Parathyroid adenoma (tissue), 2 donors: ENCODE data around the gene SPTY2D1.

ENCODE experiments used
- H2AFZ ChIP-seq: fragments of 300-600 bp; sonication (generic); one replicate; pipeline ENCODE4 v1.7.0; 2017; ENCODE audit warnings: antibody characterized with exemption, mild to moderate bottlenecking
- H3K27ac ChIP-seq: fragments of 300-600 bp; sonication (generic); one replicate; pipeline ENCODE4 v1.7.0; 2017
- H3K27me3 ChIP-seq: fragments of 300-600 bp; sonication (generic); one replicate; pipeline ENCODE4 v1.7.0; 2017; ENCODE audit warnings: low read length; ENCODE audit not compliant: control insufficient read depth, insufficient read depth
- H3K36me3 ChIP-seq: fragments of 300-600 bp; sonication (generic); one replicate; pipeline ENCODE4 v1.7.0; 2017; ENCODE audit warnings: low read length; ENCODE audit not compliant: control insufficient read depth, insufficient read depth
- H3K4me1 ChIP-seq: fragments of 300-600 bp; sonication (generic); one replicate; pipeline ENCODE4 v1.7.0; 2017; ENCODE audit warnings: control low read depth
- H3K4me2 ChIP-seq: fragments of 300-600 bp; sonication (generic); one replicate; pipeline ENCODE4 v1.7.0; 2017; ENCODE audit warnings: low read length
- H3K4me3 ChIP-seq: fragments of 300-600 bp; sonication (generic); one replicate; pipeline ENCODE4 v1.7.0; 2017; ENCODE audit warnings: low read depth, low read length
- H3K79me2 ChIP-seq: fragments of 300-600 bp; sonication (generic); one replicate; pipeline ENCODE4 v1.7.0; 2017; ENCODE audit warnings: control low read depth
- H3K9ac ChIP-seq: fragments of 300-600 bp; sonication (generic); one replicate; pipeline ENCODE4 v1.7.0; 2017; ENCODE audit warnings: mild to moderate bottlenecking
- H3K9me3 ChIP-seq: fragments of 300-600 bp; sonication (generic); one replicate; pipeline ENCODE4 v1.7.0; 2017; ENCODE audit warnings: low read length; ENCODE audit not compliant: control insufficient read depth
- CTCF ChIP-seq: fragments of 300-600 bp; sonication (generic); IDR thresholded peaks from one replicate; pipeline ENCODE4 v1.7.0; 2017; ENCODE audit warnings: antibody characterized with exemption, mild to moderate bottlenecking
- donor health status: primary hyperparathyroidism.

The SPTY2D1 gene

DNA sequence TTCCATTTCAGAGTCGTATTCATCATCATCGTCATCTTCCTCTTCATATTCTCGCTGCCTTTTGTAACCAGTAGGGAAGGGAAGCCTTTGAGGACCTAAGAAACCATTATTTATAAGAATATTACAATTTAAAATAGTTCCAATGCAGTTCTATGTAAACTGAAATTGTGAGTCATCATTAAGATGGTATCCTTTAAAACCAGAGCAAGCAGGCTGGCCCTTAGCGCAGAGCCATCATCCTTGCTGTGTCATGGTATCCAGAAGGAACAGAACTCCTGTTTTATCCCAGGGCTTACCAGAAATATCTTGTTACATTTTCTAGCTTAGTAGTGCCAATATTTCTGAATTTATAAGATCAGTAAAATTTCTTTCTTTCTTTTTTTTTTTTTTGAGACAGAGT lies 21.7 kb downstream of the SPTY2D1 start:
- no peak for TF ChIP-seq CTCF
- Histone ChIP-seq H3K27me3 (no peaks in the 10 kb centered on the region), H3K36me3 (no peaks in the 10 kb centered on the region), H3K9me3 (no peaks in the 10 kb centered on the region), H3K79me2 (no peaks in the 10 kb centered on the region), H2AFZ (no peak overlapping the region), H3K27ac (no peak overlapping the region), H3K9ac (no peak overlapping the region), H3K4me1 (no peaks in the 10 kb centered on the region), H3K4me3 (no peak overlapping the region), H3K4me2 (no peak overlapping the region)

DNA sequence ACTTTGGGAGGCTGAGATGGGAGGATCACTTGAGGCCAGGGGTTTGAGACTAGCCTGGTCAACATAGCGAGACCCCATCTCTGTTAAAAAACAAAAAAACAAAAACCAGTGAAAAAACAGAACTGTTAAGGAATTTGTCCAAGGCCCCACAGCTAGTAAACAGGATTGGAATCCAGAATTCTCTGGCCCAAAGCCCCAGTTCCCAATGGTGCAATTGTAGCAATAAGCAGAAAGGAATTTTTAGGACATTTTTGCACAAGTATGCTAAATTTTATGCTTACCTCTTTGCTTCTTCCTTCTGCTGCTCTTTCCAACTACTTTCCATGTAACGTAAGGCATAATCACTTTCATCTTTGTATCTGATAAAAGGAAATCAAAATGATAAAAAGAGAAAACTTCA lies 22.9 kb downstream of the SPTY2D1 start:
- Histone ChIP-seq H3K27ac (no peak overlapping the region), H3K4me3 (no peak overlapping the region), H3K9me3 (no peaks in the 10 kb centered on the region), H3K27me3 (no peaks in the 10 kb centered on the region), H3K79me2 (no peaks in the 10 kb centered on the region), H3K9ac (no peak overlapping the region), H2AFZ (no peak overlapping the region), H3K4me1 (no peaks in the 10 kb centered on the region), H3K4me2 (no peak overlapping the region), H3K36me3 (no peaks in the 10 kb centered on the region)
- TF ChIP-seq CTCF: no peak

- no peak overlapping the region for H3K4me3 ChIP-seq
- no peak overlapping the region for H2AFZ ChIP-seq
- no peaks in the 10 kb centered on the region for H3K9me3 ChIP-seq
- H3K27me3 ChIP-seq: no peaks in the 10 kb centered on the region
- no peaks in the 10 kb centered on the region for H3K4me1 ChIP-seq
- TF ChIP-seq CTCF: no peak
- no peaks in the 10 kb centered on the region for H3K36me3 ChIP-seq
- no peak overlapping the region for H3K9ac ChIP-seq
- H3K79me2 ChIP-seq: no peaks in the 10 kb centered on the region
- H3K4me2 ChIP-seq: no peak overlapping the region
- H3K27ac ChIP-seq: no peak overlapping the region
Observed at GRCh38 chr11:18608376-18608775, 25.8 kb downstream of the SPTY2D1 start.

GRCh38 chr11:18600915-18601569 lies 33.1 kb downstream of the SPTY2D1 start:
- H3K9me3 ChIP-seq: no peaks in the 10 kb centered on the region
- no peak overlapping the region for H3K4me2 ChIP-seq
- TF ChIP-seq CTCF: no peak
- no peak overlapping the region for H3K4me3 ChIP-seq
- no peaks in the 10 kb centered on the region for H3K79me2 ChIP-seq
- no peaks in the 10 kb centered on the region for H3K4me1 ChIP-seq
- H3K27me3 ChIP-seq: no peaks in the 10 kb centered on the region
- no peaks in the 10 kb centered on the region for H3K36me3 ChIP-seq
- H3K27ac ChIP-seq: no peak overlapping the region
- H3K9ac ChIP-seq: no peak overlapping the region
- no peak overlapping the region for H2AFZ ChIP-seq

- Histone ChIP-seq H3K36me3 (no peaks in the 10 kb centered on the region), H3K4me1 (no peaks in the 10 kb centered on the region), H3K27ac (no peak within 1 kb of the TSS), H3K9ac (no peak within 1 kb of the TSS), H2AFZ (no peak within 1 kb of the TSS), H3K79me2 (no peaks in the 10 kb centered on the region), H3K4me3 (no peak within 1 kb of the TSS), H3K4me2 (no peak within 1 kb of the TSS), H3K9me3 (no peaks in the 10 kb centered on the region), H3K27me3 (no peaks in the 10 kb centered on the region)
- no peak for TF ChIP-seq CTCF
Observed at GRCh38 chr11:18599739-18600230, 34.4 kb downstream of the SPTY2D1 start, which contains the start of gene MISFA. MISFA (plus strand) TSS chr11:18599789; CDS start chr11:18599929, 140 bp downstream.
